Upper lobe of left lung (tissue), 4 donors: ENCODE results near the gene SUPT6H.

Experiments used
- CTCF ChIP-seq, 6 experiments: fragments of 450-650 bp in 4 of 6; fragments of 200-600 bp in 2 of 6; sonication (generic) in 2 of 6; IDR thresholded peaks; one replicate each; pipeline ENCODE4 v1.5.1; 2016 to 2019; ENCODE audit warnings: antibody characterized with exemption in 6 of 6
- EP300 ChIP-seq, 4 donors: sonication (generic); formaldehyde crosslinking; IDR thresholded peaks; one replicate each; pipeline ENCODE4 v1.5.1; 2017; ENCODE audit warnings: antibody characterized with exemption in 4 of 4, control low read depth in 2 of 4

GRCh38 chr17:28635506-28635905, 26.5 kb upstream of the SUPT6H start:
- TF ChIP-seq CTCF (IDR thresholded peaks at IDR 0.05) (no peak), EP300 (IDR thresholded peaks at IDR 0.05) (no peak)
